Thyroid gland (tissue), 4 donors: ENCODE results near the gene KDM2B. TPM values are rescaled to one million over a fixed set of nuclear protein-coding genes. Genes with fewer than 3 reads are reported as not detected.

Experiments
- DNase-seq, 2 donors: peaks; one replicate each; pipeline ENCODE4 v3.0.0-alpha.2; 2019
- H3K27ac ChIP-seq, 3 donors: fragments of 200-600 bp; sonication (generic); 1 replicate in 2 of 3; 2 replicates in 1 of 3; pipeline ENCODE4 v1.5.1; 2016 to 2019; ENCODE audit warnings: mild to moderate bottlenecking in 1 of 3, moderate library complexity in 1 of 3
- H3K27me3 ChIP-seq: fragments of 200-600 bp; sonication (generic); one replicate; pipeline ENCODE4 v1.5.1; 2019
- H3K36me3 ChIP-seq, 2 donors: fragments of 200-600 bp; sonication (generic); one replicate each; pipeline ENCODE4 v1.5.1; 2016 to 2019
- H3K4me1 ChIP-seq, 2 donors: fragments of 200-600 bp; sonication (generic); one replicate each; pipeline ENCODE4 v1.5.1; 2017 to 2019
- H3K4me3 ChIP-seq, 3 donors: fragments of 200-600 bp; sonication (generic); replicated peaks in 1 of 3; 1 replicate in 2 of 3; 2 replicates in 1 of 3; pipeline ENCODE4 v1.5.1; 2016; ENCODE audit warnings: mild to moderate bottlenecking in 1 of 3
- H3K9me3 ChIP-seq: fragments of 200-600 bp; sonication (generic); one replicate; pipeline ENCODE4 v1.5.1; 2017
- CTCF ChIP-seq, 6 experiments: fragments of 200-600 bp in 3 of 6; fragments of 450-650 bp in 3 of 6; sonication (generic) in 3 of 6; IDR thresholded peaks; one replicate each; pipeline ENCODE4 v1.5.1; 2016 to 2019; ENCODE audit warnings: antibody characterized with exemption in 6 of 6, mild to moderate bottlenecking in 2 of 6, inconsistent platforms in 1 of 6, moderate library complexity in 1 of 6
- POLR2A ChIP-seq, 2 donors: fragments of 450-650 bp; IDR thresholded peaks; one replicate each; pipeline ENCODE4 v1.6.1; 2017; ENCODE audit warnings: antibody characterized with exemption in 2 of 2, mild to moderate bottlenecking in 2 of 2, moderate library complexity in 1 of 2
- WGBS, 2 donors: methylation state at CpG; one replicate each; pipeline ENCODE4 v1.1.5; 2017; 5-methylcytosine and 5-hydroxymethylcytosine counted together
- intact Hi-C: fragments of 100-400 bp; cut with DNase I; formaldehyde crosslinking; loops from one replicate; pipeline ENCODE4 v1.15.1; 2023
- total RNA-seq, 4 donors: library from RNA; depleted of rRNA; stranded (reverse); fragments of >200 nt; gene quantifications; one replicate each; pipeline ENCODE4 v1.2.3, GENCODE V29; 2016

The KDM2B gene
- total RNA-seq, 4 donors from 2014 or later, result 15.5 to 32.1 (median 21.2) TPM

GRCh38 chr12:121504505-121504904 is 76.3 kb downstream of the KDM2B start:
- H3K27me3 ChIP-seq, result no peaks in the 10 kb centered on the region
- intact Hi-C loops, result no loop called here
- H3K36me3 ChIP-seq, result peaks cover 6% of the 10 kb centered on the region in 2 donors
- TF ChIP-seq POLR2A (IDR thresholded peaks at IDR 0.05) (no peak), CTCF (IDR thresholded peaks at IDR 0.05) (no peak)
- peaks cover 3 to 6% of the 10 kb centered on the region in 2 donors for H3K4me1 ChIP-seq
- no peak for DNase-seq
- no peak overlapping the region for H3K4me3 ChIP-seq
- WGBS, 2 donors, result 95 to 96% methylated on average over 13 of the region's 13 CpGs
- H3K9me3 ChIP-seq, result no peaks in the 10 kb centered on the region
- H3K27ac ChIP-seq, result no peak overlapping the region

GRCh38 chr12:121503395-121503794 is 77.4 kb downstream of the KDM2B start:
- Histone ChIP-seq H3K27me3 (no peaks in the 10 kb centered on the region), H3K4me1 (peaks cover 3 to 6% of the 10 kb centered on the region in 2 donors), H3K4me3 (no peak overlapping the region), H3K27ac (no peak overlapping the region), H3K9me3 (no peaks in the 10 kb centered on the region), H3K36me3 (no peaks in the 10 kb centered on the region)
- no peak for DNase-seq
- TF ChIP-seq CTCF (IDR thresholded peaks at IDR 0.05) (no peak), POLR2A (IDR thresholded peaks at IDR 0.05) (no peak)
- 97 to 100% methylated on average over 1 of the region's 1 CpG for WGBS, 2 donors
- intact Hi-C loops, result no loop called here

GRCh38 chr12:121501946-121502345 is 78.9 kb downstream of the KDM2B start:
- TF ChIP-seq POLR2A (IDR thresholded peaks at IDR 0.05), result no peak
- no peak for TF ChIP-seq CTCF (IDR thresholded peaks at IDR 0.05)
- Histone ChIP-seq H3K9me3 (no peaks in the 10 kb centered on the region), H3K27me3 (no peaks in the 10 kb centered on the region), H3K36me3 (no peaks in the 10 kb centered on the region), H3K27ac (peak overlapping the region in 1 of 3 donors; percentile 28), H3K4me1 (peaks cover 3 to 6% of the 10 kb centered on the region in 2 donors), H3K4me3 (no peak overlapping the region)
- intact Hi-C loops, result no loop called here
- DNase-seq, result peak; percentile 20 to 55
- WGBS, 2 donors, result 72 to 82% methylated on average over 9 of the region's 9 CpGs

GRCh38 chr12:121499929-121500793 is 80.7 kb downstream of the KDM2B start:
- Histone ChIP-seq H3K4me1 (peaks cover 3 to 6% of the 10 kb centered on the region in 2 donors), H3K27me3 (no peaks in the 10 kb centered on the region), H3K36me3 (no peaks in the 10 kb centered on the region), H3K4me3 (no peak overlapping the region), H3K9me3 (no peaks in the 10 kb centered on the region), H3K27ac (peak overlapping the region in 1 of 3 donors; percentile 3)
- 26 to 28% methylated on average over 8 to 20 of the region's 21 CpGs for WGBS, 2 donors
- peak; percentile 80 to 87 for DNase-seq
- intact Hi-C loops, result no loop called here
- TF ChIP-seq CTCF (IDR thresholded peaks at IDR 0.05) (peak; percentile 74 to 99 (median 92)), POLR2A (IDR thresholded peaks at IDR 0.05) (no peak)

- no peaks in the 10 kb centered on the region for H3K9me3 ChIP-seq
- no peak overlapping the region for H3K27ac ChIP-seq
- intact Hi-C loops, result loop anchor here (2.0 kb wide), 1 partner anchor 181 kb away; no protein-coding TSS in a partner anchor
- H3K27me3 ChIP-seq, result no peaks in the 10 kb centered on the region
- H3K4me1 ChIP-seq, result peaks cover 0 to 3% of the 10 kb centered on the region in 2 donors
- WGBS, 2 donors, result 88 to 92% methylated on average over 8 of the region's 8 CpGs
- DNase-seq, result no peak
- H3K4me3 ChIP-seq, result no peak overlapping the region
- no peak for TF ChIP-seq POLR2A (IDR thresholded peaks at IDR 0.05)
- no peak for TF ChIP-seq CTCF (IDR thresholded peaks at IDR 0.05)
- no peaks in the 10 kb centered on the region for H3K36me3 ChIP-seq
These were observed 85.1 kb downstream of the KDM2B start for GRCh38 chr12:121495746-121496145.
